ENCODE results near the gene SRL. TPM values are rescaled to one million over a fixed set of nuclear protein-coding genes. Genes with fewer than 3 reads are reported as not detected.

SRL gene
- total RNA-seq, 1 donor from 2014 or later = 0.40 TPM

GRCh38 chr16:4283441-4283840 is 41.6 kb upstream of the SRL start:
- Mint-ChIP-seq H3K27me3 (ENCODE audit: low read depth) (peaks cover 6% of the 10 kb centered on the region), H3K4me3 (peak overlapping the region; percentile 0), H3K4me1 (peaks cover 11% of the 10 kb centered on the region), H3K27ac (ENCODE audit: unreplicated experiment) (no peak overlapping the region), H3K36me3 (ENCODE audit: low read depth) (no peaks in the 10 kb centered on the region), H3K9me3 (peaks cover 3% of the 10 kb centered on the region)
- TF ChIP-seq CTCF (conservative IDR thresholded peaks at IDR 0.05) = no peak
- DNase-seq (ENCODE audit: low read depth, low spot score) = no peak

- H3K27me3 Mint-ChIP-seq (ENCODE audit: low read depth) = peaks cover 6% of the 10 kb centered on the region
- H3K9me3 Mint-ChIP-seq = peaks cover 3% of the 10 kb centered on the region
- H3K4me1 Mint-ChIP-seq = peaks cover 5% of the 10 kb centered on the region
- H3K4me3 Mint-ChIP-seq = no peak overlapping the region
- H3K27ac Mint-ChIP-seq (ENCODE audit: unreplicated experiment) = no peak overlapping the region
- TF ChIP-seq CTCF (conservative IDR thresholded peaks at IDR 0.05) = no peak
- DNase-seq (ENCODE audit: low read depth, low spot score) = no peak
- no peaks in the 10 kb centered on the region for H3K36me3 Mint-ChIP-seq (ENCODE audit: low read depth)
These were observed 38.7 kb upstream of the SRL start for GRCh38 chr16:4280625-4281024.

GRCh38 chr16:4277987-4278513 is 36.2 kb upstream of the SRL start:
- H3K27me3 Mint-ChIP-seq (ENCODE audit: low read depth) = no peaks in the 10 kb centered on the region
- peaks cover 4% of the 10 kb centered on the region for H3K4me1 Mint-ChIP-seq
- H3K27ac Mint-ChIP-seq (ENCODE audit: unreplicated experiment) = no peak overlapping the region
- peak overlapping the region; percentile 71 for H3K4me3 Mint-ChIP-seq
- H3K36me3 Mint-ChIP-seq (ENCODE audit: low read depth) = no peaks in the 10 kb centered on the region
- DNase-seq (ENCODE audit: low read depth, low spot score) = no peak
- H3K9me3 Mint-ChIP-seq = peaks cover 3% of the 10 kb centered on the region
- no peak for TF ChIP-seq CTCF (conservative IDR thresholded peaks at IDR 0.05)

- peaks cover 6% of the 10 kb centered on the region for H3K4me1 Mint-ChIP-seq
- H3K4me3 Mint-ChIP-seq = peak overlapping the region; percentile 69
- no peak for DNase-seq (ENCODE audit: low read depth, low spot score)
- H3K36me3 Mint-ChIP-seq (ENCODE audit: low read depth) = no peaks in the 10 kb centered on the region
- TF ChIP-seq CTCF (conservative IDR thresholded peaks at IDR 0.05) = no peak
- H3K9me3 Mint-ChIP-seq = peaks cover 2% of the 10 kb centered on the region
- H3K27me3 Mint-ChIP-seq (ENCODE audit: low read depth) = peaks cover 5% of the 10 kb centered on the region
- H3K27ac Mint-ChIP-seq (ENCODE audit: unreplicated experiment) = no peak overlapping the region
These were observed 34.0 kb upstream of the SRL start for GRCh38 chr16:4275861-4276260.

GRCh38 chr16:4273858-4274311 is 32.0 kb upstream of the SRL start:
- Mint-ChIP-seq H3K4me1 (peaks cover 9% of the 10 kb centered on the region), H3K9me3 (no peaks in the 10 kb centered on the region), H3K4me3 (peak overlapping the region; percentile 91), H3K27ac (ENCODE audit: unreplicated experiment) (no peak overlapping the region), H3K36me3 (ENCODE audit: low read depth) (no peaks in the 10 kb centered on the region), H3K27me3 (ENCODE audit: low read depth) (peaks cover 5% of the 10 kb centered on the region)
- DNase-seq (ENCODE audit: low read depth, low spot score) = peak; percentile 40
- TF ChIP-seq CTCF (conservative IDR thresholded peaks at IDR 0.05) = peak; percentile 69
